ENCODE results near the gene GNMT. TPM values are rescaled to one million over a fixed set of nuclear protein-coding genes. Genes with fewer than 3 reads are reported as not detected.

GNMT gene
- polyA plus RNA-seq, 1 of the 3 experiments (the other 2 are of a cell fraction): 2.0 TPM

- WGBS (ENCODE audit: low lambda C conversion rate): 100% methylated on average over 4 of the region's 4 CpGs
- H3K9me2 ChIP-seq: no peaks in the 10 kb centered on the region
- H3K9ac ChIP-seq: no peak overlapping the region
- DNase-seq: no peak
- TF ChIP-seq JUND (IDR thresholded peaks at IDR 0.05): no peak
- TF ChIP-seq MXI1 (IDR thresholded peaks at IDR 0.05; ENCODE audit: low read depth, low read length): no peak
- TF ChIP-seq CTCF (IDR thresholded peaks at IDR 0.05): no peak
- TF ChIP-seq GABPA (IDR thresholded peaks at IDR 0.05; ENCODE audit: low read depth): no peak
- no peak overlapping the region for H3K4me3 ChIP-seq (ENCODE audit: low read depth in 2 of 2, low read length in 1 of 2)
- peaks cover 0 to 30% of the 10 kb centered on the region in 2 experiments for H3K36me3 ChIP-seq (replicated peaks in 1 of 2; ENCODE audit: control insufficient read depth in 1 of 2, insufficient read depth in 2 of 2, low read length in 1 of 2)
- peaks cover 0 to 9% of the 10 kb centered on the region in 2 experiments; a peak in 3 of 4 replicates for H3K4me1 ChIP-seq (ENCODE audit: control insufficient read depth in 1 of 2, insufficient read depth in 2 of 2, low read depth in 1 of 2, low read length in 1 of 2)
- H3K27me3 ChIP-seq (ENCODE audit: insufficient read depth): no peaks in the 10 kb centered on the region
- H3K9me3 ChIP-seq: no peaks in the 10 kb centered on the region
- ChIA-PET CTCF (interaction anchor here (1.2 to 1.7 kb wide), 2 partner anchors 9 to 71 kb away, joined by 4 to 5 read pairs; partner anchors contain the start of gene PEX6), POLR2A (interaction anchor here (1.0 to 1.5 kb wide), 3 partner anchors 9 to 40 kb away, joined by 3 to 5 read pairs (median 5); partner anchors contain the start of genes CNPY3 and PEX6)
- peaks cover 10% of the 10 kb centered on the region for H3F3A ChIP-seq (replicated peaks; ENCODE audit: insufficient read depth)
- no peak overlapping the region for H3K4me2 ChIP-seq
- peaks cover 3% of the 10 kb centered on the region; the same call in 1 of the 2 replicates for H3K79me2 ChIP-seq (ENCODE audit: insufficient read depth)
- H3K27ac ChIP-seq (ENCODE audit: low read depth in 2 of 2, low read length in 1 of 2): no peak overlapping the region
- H2AFZ ChIP-seq (ENCODE audit: low read depth): no peak overlapping the region
- no peaks in the 10 kb centered on the region for H4K20me1 ChIP-seq (ENCODE audit: insufficient read depth)
Measured at GRCh38 chr6:42969934-42970333, 9.4 kb downstream of the GNMT start.

DNA sequence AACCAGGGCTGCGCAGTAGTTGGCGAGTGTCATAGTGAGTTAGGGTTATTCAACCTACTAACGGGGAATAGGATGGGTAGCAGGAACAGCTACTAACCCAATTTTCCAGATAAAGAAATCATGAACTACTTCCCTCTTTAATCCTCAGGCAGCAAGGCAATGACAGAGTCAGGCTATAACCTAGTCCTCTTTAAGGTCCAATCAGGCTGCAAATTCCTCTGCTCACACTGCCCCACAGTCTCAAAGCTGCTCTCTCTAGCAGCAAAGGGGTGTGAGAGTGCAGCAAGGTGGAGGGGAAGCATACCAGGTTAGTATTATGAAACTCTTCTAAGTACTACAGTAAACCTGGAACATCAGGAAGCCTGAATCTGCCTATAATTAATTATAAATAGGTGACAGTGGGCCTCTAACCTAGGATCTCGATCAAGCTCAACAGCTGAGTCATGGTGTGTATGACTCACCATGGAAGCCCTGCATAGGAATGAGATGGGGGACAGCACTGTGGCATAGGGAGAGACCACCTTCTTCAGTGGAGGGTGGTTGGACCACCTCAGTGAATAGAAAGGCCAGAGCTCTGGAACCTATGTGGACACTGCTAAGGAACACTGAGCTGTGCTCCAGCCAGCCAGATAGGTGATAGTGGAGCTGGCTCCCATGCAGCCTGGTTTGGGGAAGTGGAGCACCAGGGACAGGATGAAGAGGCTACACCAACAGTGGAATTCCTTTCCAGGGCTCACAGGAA lies 10.5 kb downstream of the GNMT start:
- H3K36me3 ChIP-seq (replicated peaks in 1 of 2; ENCODE audit: control insufficient read depth in 1 of 2, insufficient read depth in 2 of 2, low read length in 1 of 2): peaks cover 0 to 22% of the 10 kb centered on the region in 2 experiments
- POLR2A ChIA-PET: interaction anchor here (0.9 to 1.5 kb wide), 3 partner anchors 8 to 43 kb away, joined by 3 to 5 read pairs (median 5); partner anchors contain the start of genes KLHDC3, MEA1 and PEX6
- 77% methylated on average over 4 of the region's 4 CpGs for WGBS (ENCODE audit: low lambda C conversion rate)
- H3K27ac ChIP-seq (ENCODE audit: low read depth in 2 of 2, low read length in 1 of 2): peak overlapping the region in 1 of 2 experiments; percentile 44; a peak in 2 of 4 replicates
- no peak for TF ChIP-seq RFX5 (IDR thresholded peaks at IDR 0.05; ENCODE audit: low read length)
- TF ChIP-seq, protein P1, sequence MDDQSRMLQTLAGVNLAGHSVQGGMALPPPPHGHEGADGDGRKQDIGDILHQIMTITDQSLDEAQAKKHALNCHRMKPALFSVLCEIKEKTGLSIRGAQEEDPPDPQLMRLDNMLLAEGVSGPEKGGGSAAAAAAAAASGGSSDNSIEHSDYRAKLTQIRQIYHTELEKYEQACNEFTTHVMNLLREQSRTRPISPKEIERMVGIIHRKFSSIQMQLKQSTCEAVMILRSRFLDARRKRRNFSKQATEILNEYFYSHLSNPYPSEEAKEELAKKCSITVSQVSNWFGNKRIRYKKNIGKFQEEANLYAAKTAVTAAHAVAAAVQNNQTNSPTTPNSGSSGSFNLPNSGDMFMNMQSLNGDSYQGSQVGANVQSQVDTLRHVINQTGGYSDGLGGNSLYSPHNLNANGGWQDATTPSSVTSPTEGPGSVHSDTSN (IDR thresholded peaks at IDR 0.05): peak; percentile 31; the same call in 1 of the 2 replicates
- peak; percentile 67 for TF ChIP-seq JUND (IDR thresholded peaks at IDR 0.05)
- peak; percentile 63 for TF ChIP-seq FOSL2 (IDR thresholded peaks at IDR 0.05; ENCODE audit: borderline replicate concordance, low read depth)
- no peak for DNase-seq
- H3K9me2 ChIP-seq: no peaks in the 10 kb centered on the region
- CTCF ChIA-PET: interaction anchor here (1.2 to 1.7 kb wide), 2 partner anchors 8 to 72 kb away, joined by 4 to 5 read pairs; partner anchors contain the start of gene PEX6
- no peaks in the 10 kb centered on the region for H4K20me1 ChIP-seq (ENCODE audit: insufficient read depth)
- no peaks in the 10 kb centered on the region for H3K27me3 ChIP-seq (ENCODE audit: insufficient read depth)
- H3K4me1 ChIP-seq (ENCODE audit: control insufficient read depth in 1 of 2, insufficient read depth in 2 of 2, low read depth in 1 of 2, low read length in 1 of 2): peaks cover 0 to 9% of the 10 kb centered on the region in 2 experiments; a peak in 3 of 4 replicates
- peaks cover 10% of the 10 kb centered on the region for H3F3A ChIP-seq (replicated peaks; ENCODE audit: insufficient read depth)
- H3K9ac ChIP-seq: no peak overlapping the region
- H2AFZ ChIP-seq (ENCODE audit: low read depth): no peak overlapping the region
- H3K4me3 ChIP-seq (ENCODE audit: low read depth in 2 of 2, low read length in 1 of 2): no peak overlapping the region
- peaks cover 11% of the 10 kb centered on the region for H3K79me2 ChIP-seq (ENCODE audit: insufficient read depth)
- H3K9me3 ChIP-seq: no peaks in the 10 kb centered on the region
- no peak overlapping the region for H3K4me2 ChIP-seq

All from SK-N-SH (cell line).